ENCODE measurements around the gene TRAPPC14.
"Not testable (repeated sequence)": the region's sequence is repeated elsewhere in the genome, so short reads cannot be mapped to it uniquely, and the experiment has no call there.

Gene TRAPPC14

GRCh38 chr7:100153708-100154535 lies 4.6 kb downstream of the TRAPPC14 start:
- no peak for DNase-seq

- no peak for DNase-seq
These were observed 5.4 kb downstream of the TRAPPC14 start for GRCh38 chr7:100152937-100153666.

- DNase-seq, result no peak
These were observed 6.1 kb downstream of the TRAPPC14 start for GRCh38 chr7:100152404-100152803.

- DNase-seq, result peak; percentile 89 to 96 (median 94)
These were observed 9.8 kb downstream of the TRAPPC14 start, which contains the start of gene LAMTOR4 for GRCh38 chr7:100148559-100149328. LAMTOR4 (plus strand) TSS chr7:100148918; CDS start chr7:100148973, 55 bp downstream.

GRCh38 chr7:100148225-100148558 lies 10.3 kb downstream of the TRAPPC14 start:
- no peak for DNase-seq

- DNase-seq, result no peak
These were observed 11.2 kb downstream of the TRAPPC14 start for GRCh38 chr7:100147278-100147677.

- not testable (repeated sequence) for DNase-seq
These were observed 12.2 kb downstream of the TRAPPC14 start for GRCh38 chr7:100146350-100146749.

GRCh38 chr7:100142461-100142860 lies 16.1 kb downstream of the TRAPPC14 start:
- DNase-seq, result no peak

GRCh38 chr7:100141555-100141949 lies 17.0 kb downstream of the TRAPPC14 start:
- DNase-seq, result no peak

- DNase-seq, result no peak
These were observed 20.4 kb downstream of the TRAPPC14 start for GRCh38 chr7:100137851-100138760.

GRCh38 chr7:100132697-100133151 lies 25.8 kb downstream of the TRAPPC14 start:
- peak; percentile 23 to 38 (median 32) for DNase-seq

- no peak for DNase-seq
These were observed 26.4 kb downstream of the TRAPPC14 start for GRCh38 chr7:100132126-100132525.

GRCh38 chr7:100130608-100131453 lies 27.7 kb downstream of the TRAPPC14 start:
- peak; percentile 61 to 69 (median 64) for DNase-seq

GRCh38 chr7:100130220-100130607 lies 28.3 kb downstream of the TRAPPC14 start:
- DNase-seq, result not testable (repeated sequence)

- no peak for DNase-seq
These were observed 29.9 kb downstream of the TRAPPC14 start for GRCh38 chr7:100128637-100128963.

- DNase-seq, result no peak
These were observed 30.5 kb downstream of the TRAPPC14 start for GRCh38 chr7:100127866-100128636.

GRCh38 chr7:100126931-100127865 lies 31.3 kb downstream of the TRAPPC14 start, which contains the start of gene MBLAC1:
MBLAC1 (plus strand) TSS chr7:100126967; CDS start chr7:100127396, 429 bp downstream.
- peak; percentile 74 to 86 (median 81) for DNase-seq

- no peak for DNase-seq
These were observed 32.1 kb downstream of the TRAPPC14 start for GRCh38 chr7:100126239-100126930.
